Smooth muscle cell (in vitro differentiated cells): ENCODE data around the gene PPP2R5C. TPM values are rescaled to one million over a fixed set of nuclear protein-coding genes. Genes with fewer than 3 reads are reported as not detected.

Experiments
- DNase-seq: peaks from one replicate; lab custom pipeline; 2025; ENCODE audit not compliant: unreplicated experiment; lab: John Stamatoyannopoulos, UW
- H2AFZ ChIP-seq: fragments of 200-600 bp; sonication (generic); 2 replicates; pipeline ENCODE4 v1.6.0; 2016; ENCODE audit warnings: antibody characterized with exemption, low read depth, mild to moderate bottlenecking
- H3F3A ChIP-seq: fragments of 200-600 bp; sonication (generic); 2 replicates; pipeline ENCODE4 v1.6.0; 2017; ENCODE audit warnings: antibody characterized with exemption, low read depth
- H3K27ac ChIP-seq: fragments of 200-600 bp; sonication (generic); 2 replicates; pipeline ENCODE4 v1.5.1; 2016; ENCODE audit warnings: low read depth, mild to moderate bottlenecking
- H3K27me3 ChIP-seq: fragments of 200-600 bp; sonication (generic); 2 replicates; pipeline ENCODE4 v1.6.1; 2016; ENCODE audit warnings: low read depth, mild to moderate bottlenecking
- H3K36me3 ChIP-seq: fragments of 200-600 bp; sonication (generic); 2 replicates; pipeline ENCODE4 v1.5.1; 2016; ENCODE audit warnings: low read depth
- H3K4me1 ChIP-seq: fragments of 200-600 bp; sonication (generic); 2 replicates; pipeline ENCODE4 v1.5.1; 2016; ENCODE audit warnings: low read depth
- H3K4me2 ChIP-seq: fragments of 200-600 bp; sonication (generic); 2 replicates; pipeline ENCODE4 v1.6.0; 2016; ENCODE audit warnings: mild to moderate bottlenecking
- H3K4me3 ChIP-seq: fragments of 200-600 bp; sonication (generic); 2 replicates; pipeline ENCODE4 v1.5.1; 2016; ENCODE audit warnings: mild to moderate bottlenecking
- H3K79me2 ChIP-seq: fragments of 200-600 bp; sonication (generic); 2 replicates; pipeline ENCODE4 v1.6.0; 2016; ENCODE audit warnings: low read depth, mild to moderate bottlenecking
- H3K9ac ChIP-seq: fragments of 200-600 bp; sonication (generic); 2 replicates; pipeline ENCODE4 v1.6.0; 2016; ENCODE audit warnings: low read depth
- H3K9me3 ChIP-seq: fragments of 200-600 bp; sonication (generic); replicated peaks from 2 replicates; pipeline ENCODE4 v1.5.1; 2016; ENCODE audit warnings: low read depth
- H4K20me1 ChIP-seq: fragments of 200-600 bp; sonication (generic); 2 replicates; pipeline ENCODE4 v1.6.0; 2016; ENCODE audit warnings: low read depth
- WGBS: methylation state at CpG from one replicate; pipeline ENCODE4 v1.1.7; 2016; ENCODE audit warnings: low lambda C conversion rate; 5-methylcytosine and 5-hydroxymethylcytosine counted together
- polyA plus RNA-seq: library from polyadenylated mRNA; unstranded; fragments of >200 nt; fragmentation: Nextera tagmentation; extraction: Ambion mirVana; gene quantifications from 2 replicates; pipeline ENCODE4 v1.2.1, GENCODE V29; 2016
- total RNA-seq: library from RNA; depleted of rRNA; stranded (reverse); fragments of >200 nt; gene quantifications from 2 replicates; pipeline ENCODE4 v1.2.3, GENCODE V29; 2014
- TF ChIP-seq, protein P1 (sequence below): fragments of 200-600 bp; sonication (generic); IDR thresholded peaks from 2 replicates; pipeline ENCODE4 v1.5.1; 2017; ENCODE audit warnings: borderline replicate concordance, mild to moderate bottlenecking, antibody characterized with exemption; ENCODE audit not compliant: insufficient read depth, poor library complexity, severe bottlenecking

Gene PPP2R5C
- total and polyA plus RNA-seq, 2 experiments from 2014 or later, result 63.6 to 92.7 TPM

DNA sequence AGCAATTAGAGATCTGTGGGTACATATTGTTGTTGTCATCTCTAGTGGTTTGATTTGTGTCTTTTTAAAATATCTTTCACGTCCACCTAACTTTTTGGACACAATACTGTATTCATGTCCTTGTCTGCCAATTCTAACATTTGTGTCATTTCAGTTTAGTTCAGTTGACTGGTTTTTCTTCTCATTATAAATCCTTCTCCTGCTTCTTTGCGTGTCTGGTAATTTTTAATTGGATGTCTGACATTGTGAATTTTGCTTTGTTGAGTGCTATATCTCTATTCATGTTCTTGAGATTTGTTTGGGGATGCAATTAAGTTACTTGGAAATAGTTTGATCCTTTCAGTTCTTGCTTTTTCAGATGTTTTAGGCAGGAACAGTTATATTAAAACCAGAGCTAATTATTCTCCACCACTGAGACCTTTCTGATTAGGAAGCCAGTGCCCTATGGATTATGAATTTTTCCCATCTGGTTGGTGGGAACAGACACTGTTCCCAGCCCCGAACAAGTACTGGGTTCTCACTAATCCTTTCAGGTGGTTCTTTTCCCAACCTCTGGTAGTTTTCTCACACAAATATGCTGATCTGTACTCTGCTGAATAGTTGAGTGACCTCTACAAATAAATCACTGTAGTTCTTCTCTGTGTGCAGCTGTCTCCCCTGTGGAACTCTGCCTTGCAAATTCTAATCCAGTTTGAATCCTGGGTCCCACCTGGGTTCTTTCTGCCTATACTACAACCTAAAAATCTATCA, 111.7 kb downstream of the PPP2R5C start:
- Histone ChIP-seq H3K4me1 (no peaks in the 10 kb centered on the region), H3K36me3 (no peaks in the 10 kb centered on the region), H3K4me2 (no peak overlapping the region), H3K27ac (no peak overlapping the region), H3K4me3 (no peak overlapping the region), H3K9me3 (no peaks in the 10 kb centered on the region), H3K27me3 (no peaks in the 10 kb centered on the region), H2AFZ (no peak overlapping the region), H3F3A (no peaks in the 10 kb centered on the region), H4K20me1 (peaks cover 100% of the 10 kb centered on the region), H3K79me2 (peaks cover 75% of the 10 kb centered on the region), H3K9ac (no peak overlapping the region)
- TF ChIP-seq, protein P1, sequence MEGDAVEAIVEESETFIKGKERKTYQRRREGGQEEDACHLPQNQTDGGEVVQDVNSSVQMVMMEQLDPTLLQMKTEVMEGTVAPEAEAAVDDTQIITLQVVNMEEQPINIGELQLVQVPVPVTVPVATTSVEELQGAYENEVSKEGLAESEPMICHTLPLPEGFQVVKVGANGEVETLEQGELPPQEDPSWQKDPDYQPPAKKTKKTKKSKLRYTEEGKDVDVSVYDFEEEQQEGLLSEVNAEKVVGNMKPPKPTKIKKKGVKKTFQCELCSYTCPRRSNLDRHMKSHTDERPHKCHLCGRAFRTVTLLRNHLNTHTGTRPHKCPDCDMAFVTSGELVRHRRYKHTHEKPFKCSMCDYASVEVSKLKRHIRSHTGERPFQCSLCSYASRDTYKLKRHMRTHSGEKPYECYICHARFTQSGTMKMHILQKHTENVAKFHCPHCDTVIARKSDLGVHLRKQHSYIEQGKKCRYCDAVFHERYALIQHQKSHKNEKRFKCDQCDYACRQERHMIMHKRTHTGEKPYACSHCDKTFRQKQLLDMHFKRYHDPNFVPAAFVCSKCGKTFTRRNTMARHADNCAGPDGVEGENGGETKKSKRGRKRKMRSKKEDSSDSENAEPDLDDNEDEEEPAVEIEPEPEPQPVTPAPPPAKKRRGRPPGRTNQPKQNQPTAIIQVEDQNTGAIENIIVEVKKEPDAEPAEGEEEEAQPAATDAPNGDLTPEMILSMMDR, result no peak
- 97% methylated on average over 3 of the region's 3 CpGs for WGBS
- no peak for DNase-seq

DNA sequence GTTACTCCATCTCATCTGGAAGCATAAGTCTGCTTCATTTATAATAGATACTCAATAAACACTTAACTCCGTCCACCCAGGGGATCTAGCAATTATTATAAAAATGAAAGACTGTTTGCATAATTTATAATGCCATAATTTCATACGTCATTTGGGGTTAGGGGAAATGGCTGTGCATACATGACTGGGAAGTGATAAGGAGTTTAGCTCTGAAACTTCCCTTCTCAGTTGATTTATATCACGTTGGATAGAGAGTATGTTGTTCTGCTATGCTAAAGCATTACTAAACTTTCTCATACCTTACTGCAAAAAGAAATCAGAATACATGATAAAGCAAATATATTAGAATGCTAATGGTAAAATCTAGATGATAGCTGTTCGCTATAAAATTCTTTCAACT, 112.5 kb downstream of the PPP2R5C start:
- H3K36me3 ChIP-seq, result no peaks in the 10 kb centered on the region
- TF ChIP-seq, protein P1, result no peak
- no peak for DNase-seq
- no peak overlapping the region for H2AFZ ChIP-seq
- H3K79me2 ChIP-seq, result peaks cover 69% of the 10 kb centered on the region
- no peak overlapping the region for H3K4me3 ChIP-seq
- H3K4me1 ChIP-seq, result no peaks in the 10 kb centered on the region
- no peak overlapping the region for H3K4me2 ChIP-seq
- no peaks in the 10 kb centered on the region for H3K9me3 ChIP-seq
- peaks cover 100% of the 10 kb centered on the region for H4K20me1 ChIP-seq
- no peaks in the 10 kb centered on the region for H3F3A ChIP-seq
- no peak overlapping the region for H3K9ac ChIP-seq
- H3K27me3 ChIP-seq, result no peaks in the 10 kb centered on the region
- H3K27ac ChIP-seq, result no peak overlapping the region
- WGBS, result 96% methylated on average over 4 of the region's 4 CpGs

DNA sequence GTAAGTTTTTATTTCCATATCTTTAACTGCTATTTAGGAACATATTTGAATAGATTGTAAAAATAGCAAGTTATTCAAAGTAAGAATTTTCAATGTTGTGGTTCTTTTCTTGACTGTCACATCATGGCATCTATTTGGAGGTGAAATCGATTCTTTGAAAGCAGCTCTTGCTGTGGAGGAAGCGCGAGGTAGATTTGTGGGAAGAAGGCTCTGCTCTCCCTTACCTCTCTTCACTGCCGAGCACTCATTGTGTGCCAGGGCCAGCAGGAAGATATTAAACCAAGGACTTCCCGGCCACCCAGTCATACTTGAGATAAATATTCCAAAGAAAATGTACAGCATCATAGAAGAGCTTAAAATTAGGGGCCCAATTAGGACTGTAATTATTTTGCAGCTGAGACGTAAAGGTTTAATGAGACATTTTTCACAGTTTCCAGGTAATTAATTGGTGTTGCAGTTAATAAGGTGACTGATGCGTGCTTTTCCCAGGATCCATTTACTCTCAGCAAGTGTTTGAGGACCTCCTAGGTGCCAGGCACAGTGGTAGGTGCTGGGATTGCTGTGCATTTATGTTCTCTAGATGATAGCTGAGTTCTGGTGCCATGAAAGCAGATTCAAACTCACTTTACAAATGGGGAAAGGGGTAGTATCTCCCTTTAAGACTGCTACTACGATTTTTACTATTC, 113.7 kb downstream of the PPP2R5C start:
- Histone ChIP-seq H3K79me2 (peaks cover 59% of the 10 kb centered on the region), H3K4me1 (no peaks in the 10 kb centered on the region), H3K9ac (no peak overlapping the region), H3K4me2 (peak overlapping the region; percentile 8), H3K27me3 (no peaks in the 10 kb centered on the region), H3K27ac (no peak overlapping the region), H3F3A (no peaks in the 10 kb centered on the region), H3K36me3 (no peaks in the 10 kb centered on the region), H3K9me3 (no peaks in the 10 kb centered on the region), H2AFZ (no peak overlapping the region), H4K20me1 (peaks cover 100% of the 10 kb centered on the region), H3K4me3 (no peak overlapping the region)
- WGBS, result 95% methylated on average over 8 of the region's 8 CpGs
- TF ChIP-seq, protein P1, result no peak
- DNase-seq, result no peak
